ENCODE data around the gene LHX2. TPM values are rescaled to one million over a fixed set of nuclear protein-coding genes. Genes with fewer than 3 reads are reported as not detected.

Gene LHX2
- total and polyA plus RNA-seq, 2 experiments from 2014 or later: not detected

- DNase-seq (ENCODE audit: low spot score): no peak
- Histone ChIP-seq H3K4me1 (ENCODE audit: insufficient read depth) (peaks cover 11% of the 10 kb centered on the region), H3K79me2 (no peaks in the 10 kb centered on the region), H3K27ac (no peak overlapping the region), H4K20me1 (ENCODE audit: insufficient read depth, poor library complexity, severe bottlenecking) (no peaks in the 10 kb centered on the region), H3K9me2 (replicated peaks; ENCODE audit: insufficient read depth) (no peaks in the 10 kb centered on the region), H3K4me3 (no peak overlapping the region), H2AFZ (no peak overlapping the region), H3K9me3 (ENCODE audit: low read depth) (no peaks in the 10 kb centered on the region), H3K36me3 (replicated peaks; ENCODE audit: insufficient read depth, low read depth) (no peaks in the 10 kb centered on the region), H3K4me2 (no peak overlapping the region), H3K27me3 (peaks cover 85% of the 10 kb centered on the region)
- 72% methylated on average over 4 of the region's 4 CpGs for WGBS (ENCODE audit: low lambda C conversion rate, missing lambda C conversion rate)
- TF ChIP-seq EZH2 (IDR thresholded peaks at IDR 0.05; ENCODE audit: borderline replicate concordance) (no peak), CTCF (IDR thresholded peaks at IDR 0.05; ENCODE audit: poor library complexity) (no peak), EZH2phosphoT487 (IDR thresholded peaks at IDR 0.05; ENCODE audit: low read depth, severe bottlenecking, unreplicated experiment) (no peak)
These were observed 30.2 kb downstream of the LHX2 start for GRCh38 chr9:124041817-124042116.

- Histone ChIP-seq H3K36me3 (replicated peaks; ENCODE audit: insufficient read depth, low read depth) (no peaks in the 10 kb centered on the region), H3K79me2 (no peaks in the 10 kb centered on the region), H3K9me3 (ENCODE audit: low read depth) (no peaks in the 10 kb centered on the region), H3K4me2 (no peak overlapping the region), H3K9me2 (replicated peaks; ENCODE audit: insufficient read depth) (no peaks in the 10 kb centered on the region), H4K20me1 (ENCODE audit: insufficient read depth, poor library complexity, severe bottlenecking) (no peaks in the 10 kb centered on the region), H3K4me1 (ENCODE audit: insufficient read depth) (peaks cover 11% of the 10 kb centered on the region), H3K27ac (no peak overlapping the region), H2AFZ (no peak overlapping the region), H3K27me3 (peaks cover 89% of the 10 kb centered on the region), H3K4me3 (no peak overlapping the region)
- no peak for TF ChIP-seq EZH2phosphoT487 (IDR thresholded peaks at IDR 0.05; ENCODE audit: low read depth, severe bottlenecking, unreplicated experiment)
- TF ChIP-seq EZH2 (IDR thresholded peaks at IDR 0.05; ENCODE audit: borderline replicate concordance): no peak
- TF ChIP-seq CTCF (IDR thresholded peaks at IDR 0.05; ENCODE audit: poor library complexity): no peak
- no peak for DNase-seq (ENCODE audit: low spot score)
- 89% methylated on average over 11 of the region's 11 CpGs for WGBS (ENCODE audit: low lambda C conversion rate, missing lambda C conversion rate)
These were observed 30.7 kb downstream of the LHX2 start for GRCh38 chr9:124042201-124042721.

GRCh38 chr9:124044448-124044847 is 32.9 kb downstream of the LHX2 start:
- no peak for DNase-seq (ENCODE audit: low spot score)
- H4K20me1 ChIP-seq (ENCODE audit: insufficient read depth, poor library complexity, severe bottlenecking): no peaks in the 10 kb centered on the region
- no peak overlapping the region for H2AFZ ChIP-seq
- H3K9me3 ChIP-seq (ENCODE audit: low read depth): no peaks in the 10 kb centered on the region
- H3K36me3 ChIP-seq (replicated peaks; ENCODE audit: insufficient read depth, low read depth): no peaks in the 10 kb centered on the region
- no peaks in the 10 kb centered on the region for H3K9me2 ChIP-seq (replicated peaks; ENCODE audit: insufficient read depth)
- WGBS (ENCODE audit: low lambda C conversion rate, missing lambda C conversion rate): 92% methylated on average over 5 of the region's 5 CpGs
- no peak overlapping the region for H3K27ac ChIP-seq
- H3K4me2 ChIP-seq: no peak overlapping the region
- H3K27me3 ChIP-seq: peaks cover 72% of the 10 kb centered on the region
- no peak overlapping the region for H3K4me3 ChIP-seq
- H3K79me2 ChIP-seq: no peaks in the 10 kb centered on the region
- peaks cover 11% of the 10 kb centered on the region for H3K4me1 ChIP-seq (ENCODE audit: insufficient read depth)
- TF ChIP-seq EZH2phosphoT487 (IDR thresholded peaks at IDR 0.05; ENCODE audit: low read depth, severe bottlenecking, unreplicated experiment): no peak
- TF ChIP-seq EZH2 (IDR thresholded peaks at IDR 0.05; ENCODE audit: borderline replicate concordance): no peak
- no peak for TF ChIP-seq CTCF (IDR thresholded peaks at IDR 0.05; ENCODE audit: poor library complexity)
